Neural progenitor cell (in vitro differentiated cells): ENCODE data around the gene TMEM107.

Experiments
- EZH2 ChIP-seq: fragments of 200-600 bp; sonication (generic); IDR thresholded peaks from 2 replicates; pipeline ENCODE4 v1.6.1; 2017; ENCODE audit warnings: antibody characterized with exemption, mild to moderate bottlenecking, moderate library complexity
- EZH2phosphoT487 ChIP-seq: fragments of 200-600 bp; sonication (generic); IDR thresholded peaks from 2 replicates; pipeline ENCODE4 v1.6.1; 2017; ENCODE audit warnings: antibody characterized with exemption
- TF ChIP-seq, protein P1 (sequence below): fragments of 200-600 bp; sonication (generic); IDR thresholded peaks from 2 replicates; pipeline ENCODE4 v1.5.1; 2017; ENCODE audit warnings: antibody characterized with exemption, mild to moderate bottlenecking

DNA sequence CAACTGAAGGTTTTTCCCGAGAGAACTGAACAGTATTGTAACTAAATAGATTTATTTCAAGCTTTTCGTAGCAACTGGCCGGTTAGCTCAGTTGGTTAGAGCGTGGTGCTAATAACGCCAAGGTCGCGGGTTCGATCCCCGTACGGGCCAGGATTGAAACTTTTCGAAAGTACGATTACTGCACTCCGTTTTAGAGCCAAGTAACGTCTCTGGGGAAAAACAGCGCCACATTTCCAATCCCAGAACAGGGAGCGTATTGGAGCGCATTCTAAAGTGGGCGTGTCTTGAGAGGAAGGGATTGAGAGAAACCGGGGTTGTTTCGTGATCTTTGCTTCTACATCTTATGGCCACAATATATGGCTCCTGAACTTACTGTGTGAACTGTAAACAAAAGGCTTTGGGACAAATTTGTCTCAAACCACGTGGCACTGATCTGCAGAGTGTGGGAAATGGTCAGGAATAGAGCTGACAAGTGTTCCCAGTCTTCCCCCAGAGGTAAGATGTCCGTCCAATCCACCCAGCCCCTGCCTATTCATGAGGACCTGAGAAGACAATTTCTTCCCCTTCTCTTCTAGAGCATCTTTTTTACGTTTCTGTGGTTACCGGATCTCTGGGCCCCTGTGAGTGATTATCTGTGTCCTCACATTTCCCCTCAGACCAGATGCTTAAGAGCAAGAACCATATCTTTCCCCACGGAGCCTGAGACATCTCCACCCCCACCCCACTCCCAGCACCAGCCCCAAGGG, 11.5 kb upstream of the TMEM107 start:
- TF ChIP-seq, protein P1, sequence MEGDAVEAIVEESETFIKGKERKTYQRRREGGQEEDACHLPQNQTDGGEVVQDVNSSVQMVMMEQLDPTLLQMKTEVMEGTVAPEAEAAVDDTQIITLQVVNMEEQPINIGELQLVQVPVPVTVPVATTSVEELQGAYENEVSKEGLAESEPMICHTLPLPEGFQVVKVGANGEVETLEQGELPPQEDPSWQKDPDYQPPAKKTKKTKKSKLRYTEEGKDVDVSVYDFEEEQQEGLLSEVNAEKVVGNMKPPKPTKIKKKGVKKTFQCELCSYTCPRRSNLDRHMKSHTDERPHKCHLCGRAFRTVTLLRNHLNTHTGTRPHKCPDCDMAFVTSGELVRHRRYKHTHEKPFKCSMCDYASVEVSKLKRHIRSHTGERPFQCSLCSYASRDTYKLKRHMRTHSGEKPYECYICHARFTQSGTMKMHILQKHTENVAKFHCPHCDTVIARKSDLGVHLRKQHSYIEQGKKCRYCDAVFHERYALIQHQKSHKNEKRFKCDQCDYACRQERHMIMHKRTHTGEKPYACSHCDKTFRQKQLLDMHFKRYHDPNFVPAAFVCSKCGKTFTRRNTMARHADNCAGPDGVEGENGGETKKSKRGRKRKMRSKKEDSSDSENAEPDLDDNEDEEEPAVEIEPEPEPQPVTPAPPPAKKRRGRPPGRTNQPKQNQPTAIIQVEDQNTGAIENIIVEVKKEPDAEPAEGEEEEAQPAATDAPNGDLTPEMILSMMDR: no peak
- TF ChIP-seq EZH2: no peak
- no peak for TF ChIP-seq EZH2phosphoT487
